Measurements from ENCODE around the gene ZMYND8.
A peak's percentile ranks its signal among the peaks of the same experiment; 100 is the strongest.
"Not testable (repeated sequence)": the region's sequence is repeated elsewhere in the genome, so short reads cannot be mapped to it uniquely, and the experiment has no call there.

ZMYND8 gene

DNA sequence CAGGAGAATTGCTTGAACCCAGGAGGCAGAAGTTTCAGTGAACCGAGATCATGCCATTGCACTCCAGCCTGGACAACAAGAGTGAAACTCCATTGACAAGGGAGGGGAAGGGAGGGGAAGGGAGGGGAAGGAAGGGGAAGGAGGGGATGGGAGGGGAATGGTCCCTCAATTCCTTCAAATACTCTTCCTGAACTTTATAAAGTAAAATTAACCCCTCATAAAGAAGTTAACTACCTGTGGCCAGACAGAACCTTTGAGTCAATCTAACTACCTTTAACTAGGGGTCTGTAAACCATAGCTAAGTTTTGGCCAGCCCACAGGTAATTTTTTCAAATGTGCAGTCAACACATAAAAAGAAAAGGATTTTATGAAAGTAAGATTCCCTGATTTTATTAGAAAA, 131.0 kb downstream of the ZMYND8 start:
- no peak for DNase-seq (ENCODE audit: low read depth)

DNA sequence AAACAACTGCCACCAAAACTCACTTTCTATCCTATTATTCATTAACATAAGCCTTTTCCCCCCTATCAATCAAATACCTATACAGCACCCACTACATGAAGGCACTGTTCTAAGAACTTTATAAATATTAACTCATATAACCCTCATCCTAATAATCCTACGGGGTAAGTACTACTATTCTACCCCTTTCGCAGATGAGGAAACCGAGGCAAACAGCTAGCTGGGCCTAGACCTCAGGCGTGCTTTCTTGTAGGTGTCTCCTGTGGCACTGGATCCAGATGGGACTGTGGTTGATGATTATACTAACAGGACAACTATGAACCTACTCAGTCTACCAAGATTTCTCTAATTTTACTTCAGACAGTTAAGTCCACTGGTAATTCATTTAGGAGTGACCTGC, 131.6 kb downstream of the ZMYND8 start:
- DNase-seq (ENCODE audit: low read depth): no peak

DNA sequence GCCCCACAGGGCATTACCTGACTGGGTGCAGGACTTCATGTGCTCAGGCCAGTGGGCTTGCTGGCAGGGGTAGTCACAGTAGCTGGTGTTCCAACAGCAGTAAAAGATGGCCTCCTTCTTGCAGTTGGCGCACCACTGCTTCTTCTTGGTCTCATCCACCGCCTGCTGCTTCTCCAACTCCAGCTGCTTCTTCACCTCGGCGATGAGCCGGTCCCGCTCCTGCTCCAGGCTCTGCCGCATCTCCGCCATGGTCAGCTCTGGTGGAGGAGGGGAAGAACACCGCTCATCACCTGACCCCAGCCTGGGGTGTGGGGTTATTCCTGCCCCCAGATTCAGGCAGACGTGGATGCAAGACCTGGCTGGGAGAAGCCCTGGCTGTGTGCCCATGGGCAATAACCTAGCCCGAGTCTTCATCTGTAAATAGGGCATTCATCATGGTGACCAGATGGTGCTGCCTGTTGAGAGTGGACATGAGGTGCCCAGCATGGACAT, 132.2 kb downstream of the ZMYND8 start:
- DNase-seq (ENCODE audit: low read depth): no peak

DNA sequence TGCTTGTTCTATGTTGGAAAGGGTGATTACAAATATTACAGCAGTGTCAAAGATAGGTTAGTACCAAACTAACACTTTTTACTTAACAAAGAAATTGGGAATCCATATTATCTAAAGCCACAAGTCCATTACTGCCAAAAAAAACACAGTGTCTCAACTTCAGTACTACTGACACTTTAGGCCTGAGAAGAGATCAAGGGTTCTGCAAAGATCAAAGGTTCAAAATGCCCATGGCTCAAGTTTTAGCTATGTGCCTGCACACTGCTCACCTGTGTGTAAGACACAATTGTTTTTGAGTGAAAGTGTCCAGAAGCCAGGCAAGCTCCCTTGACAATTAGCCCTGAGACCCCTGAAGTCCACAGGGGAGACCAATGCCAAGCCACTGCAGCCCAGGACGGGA, 132.6 kb downstream of the ZMYND8 start:
- no peak for DNase-seq (ENCODE audit: low read depth)

DNA sequence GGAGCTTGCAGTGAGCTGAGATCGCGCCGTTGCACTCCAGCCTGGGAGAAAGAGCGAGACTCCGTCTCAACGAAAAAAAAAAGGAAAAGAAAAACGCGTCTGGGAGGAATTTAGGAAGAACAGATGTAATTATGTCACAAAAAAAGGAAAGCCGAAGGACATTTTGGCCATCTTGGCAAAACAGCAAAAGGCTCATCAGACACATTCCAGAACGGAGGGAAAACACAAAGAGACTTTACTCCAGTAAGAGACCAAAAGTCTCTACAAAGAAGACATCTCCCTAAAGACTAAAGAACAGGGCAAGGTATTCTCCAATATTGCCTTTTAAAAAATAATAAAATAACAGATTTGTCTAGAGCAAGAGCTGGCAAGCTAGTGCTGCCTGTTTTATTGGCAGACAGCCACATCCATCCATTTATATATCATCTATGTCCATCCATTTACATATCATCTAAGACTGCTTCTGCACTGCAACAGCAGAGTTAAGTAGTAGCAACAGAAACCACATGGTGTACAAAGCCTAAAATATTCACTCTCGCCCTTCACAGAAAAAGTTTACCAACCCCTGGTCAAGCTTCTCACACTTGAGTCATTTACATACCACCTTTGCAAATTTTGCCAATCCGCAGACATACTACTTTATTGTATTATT, 133.9 kb downstream of the ZMYND8 start:
- DNase-seq (ENCODE audit: low read depth): no peak

DNA sequence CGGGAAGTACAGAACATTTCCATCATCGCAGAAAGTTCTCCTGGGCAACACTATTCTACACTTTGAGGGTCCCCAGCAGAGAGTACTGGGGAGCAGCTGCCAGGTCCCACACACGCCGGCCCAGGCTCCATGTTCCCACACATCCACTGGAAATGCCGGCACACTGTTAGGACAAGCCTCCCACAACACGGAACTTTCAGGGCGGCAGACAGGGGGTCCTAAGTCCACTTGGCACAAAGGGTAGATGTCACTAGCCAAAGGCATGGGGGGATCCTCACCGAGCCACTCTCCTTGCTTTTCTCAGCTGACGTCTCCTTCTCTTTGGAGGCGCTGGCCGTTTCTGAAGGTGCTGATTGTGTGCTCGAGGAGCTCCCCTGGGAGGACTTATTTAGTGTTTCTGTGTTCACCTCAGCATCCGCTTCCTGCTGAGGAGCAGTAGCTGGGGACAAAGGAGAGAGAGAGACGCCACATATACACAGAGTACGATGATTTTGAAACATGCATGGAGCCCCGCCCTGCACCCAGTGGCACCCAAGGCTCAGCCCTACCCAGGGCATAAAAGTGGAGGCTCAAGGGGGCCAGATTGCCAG, 135.4 kb downstream of the ZMYND8 start:
- no peak for DNase-seq (ENCODE audit: low read depth)

DNA sequence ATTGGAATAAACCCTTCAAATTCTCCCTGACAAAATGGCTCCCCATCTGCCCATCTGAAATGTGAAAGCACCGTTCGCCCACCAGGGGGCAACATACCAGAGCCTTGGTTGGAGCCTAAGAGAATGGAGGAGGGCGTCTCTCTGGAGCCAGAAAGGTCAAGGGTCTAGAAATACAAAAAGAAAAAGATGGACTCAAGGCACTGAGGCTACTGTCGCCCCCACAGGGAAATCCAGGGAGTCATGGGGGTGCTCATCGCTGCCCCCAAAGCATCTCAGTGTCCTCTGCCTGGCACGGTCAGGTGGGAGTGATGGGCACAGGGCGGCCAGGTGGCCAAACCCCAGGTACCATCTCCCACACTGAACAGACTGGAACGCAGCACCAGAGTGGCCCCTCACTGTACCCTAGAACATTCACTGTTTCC, 136.3 kb downstream of the ZMYND8 start:
- no peak for DNase-seq (ENCODE audit: low read depth)

DNA sequence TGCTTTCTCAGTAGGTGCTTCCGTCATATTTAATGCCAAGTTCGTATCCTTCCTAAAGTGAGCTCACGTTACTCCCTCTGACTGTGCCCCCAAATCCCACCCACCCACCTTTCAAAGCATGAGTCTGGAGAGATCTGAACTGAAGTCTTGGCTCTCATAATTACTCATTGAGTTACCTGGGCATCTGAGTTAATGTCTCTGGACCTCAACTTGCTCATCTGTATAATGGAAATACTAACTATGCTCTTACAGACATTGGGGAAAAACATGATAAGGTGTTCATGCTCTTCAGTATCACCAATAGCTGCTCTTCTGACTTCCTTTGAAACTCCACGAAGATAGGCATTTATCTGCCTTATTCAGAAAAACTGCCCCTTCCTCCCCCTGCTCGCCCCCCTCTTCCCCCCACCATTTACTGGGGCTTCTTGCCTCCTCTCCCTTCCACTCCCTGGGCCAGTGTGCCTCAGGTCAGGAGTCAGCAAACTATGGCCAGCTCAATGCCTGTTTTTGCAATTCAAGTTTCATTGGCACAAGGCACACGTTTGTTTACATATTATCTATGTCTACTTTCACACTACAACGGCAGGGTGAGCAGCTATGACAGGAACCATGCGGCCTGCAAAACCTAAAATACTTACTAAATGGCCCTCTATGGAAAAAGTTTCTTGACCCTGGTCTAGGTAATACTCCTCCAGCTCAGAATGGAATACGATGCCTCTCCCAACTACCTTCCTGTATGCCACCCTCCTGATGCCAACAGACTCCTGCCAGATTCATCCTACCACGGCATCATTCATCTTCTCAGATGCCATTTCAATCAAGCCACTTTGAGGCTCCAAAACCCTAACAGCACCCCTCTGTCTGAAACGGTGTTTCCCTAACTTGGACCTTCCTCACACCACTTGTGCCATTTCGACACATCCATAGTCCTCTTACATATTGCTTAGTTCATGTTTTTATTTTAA, 138.7 kb downstream of the ZMYND8 start:
- no peak for DNase-seq (ENCODE audit: low read depth)

DNA sequence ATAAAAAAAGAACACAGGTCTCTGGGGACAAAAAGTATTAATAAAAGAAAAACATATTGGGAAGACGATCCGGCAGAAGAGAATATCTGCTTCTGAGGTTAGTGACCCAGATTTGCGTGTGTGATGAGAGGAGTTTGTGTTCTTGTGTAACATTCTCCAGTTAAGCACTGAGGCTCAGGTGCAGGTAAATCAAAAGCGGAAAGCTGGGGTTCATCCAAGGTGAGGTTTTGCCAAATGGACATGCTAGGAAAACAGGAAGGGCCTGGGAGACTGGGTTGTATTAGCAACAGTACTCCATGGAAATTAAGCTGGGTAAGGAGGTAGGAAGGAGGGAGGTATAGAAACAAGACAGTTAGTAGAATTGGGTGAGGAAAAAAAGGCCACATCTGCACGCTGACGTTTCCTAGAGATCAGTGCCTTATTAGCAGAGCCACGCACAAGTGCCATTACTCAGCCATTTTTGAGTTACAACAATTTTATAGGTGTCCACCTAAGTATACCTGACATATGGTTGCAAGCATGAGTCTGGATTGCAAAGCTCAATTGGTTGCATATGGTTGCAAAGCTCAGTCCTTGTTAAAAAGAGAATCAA, 139.6 kb downstream of the ZMYND8 start:
- DNase-seq (ENCODE audit: low read depth): no peak

DNA sequence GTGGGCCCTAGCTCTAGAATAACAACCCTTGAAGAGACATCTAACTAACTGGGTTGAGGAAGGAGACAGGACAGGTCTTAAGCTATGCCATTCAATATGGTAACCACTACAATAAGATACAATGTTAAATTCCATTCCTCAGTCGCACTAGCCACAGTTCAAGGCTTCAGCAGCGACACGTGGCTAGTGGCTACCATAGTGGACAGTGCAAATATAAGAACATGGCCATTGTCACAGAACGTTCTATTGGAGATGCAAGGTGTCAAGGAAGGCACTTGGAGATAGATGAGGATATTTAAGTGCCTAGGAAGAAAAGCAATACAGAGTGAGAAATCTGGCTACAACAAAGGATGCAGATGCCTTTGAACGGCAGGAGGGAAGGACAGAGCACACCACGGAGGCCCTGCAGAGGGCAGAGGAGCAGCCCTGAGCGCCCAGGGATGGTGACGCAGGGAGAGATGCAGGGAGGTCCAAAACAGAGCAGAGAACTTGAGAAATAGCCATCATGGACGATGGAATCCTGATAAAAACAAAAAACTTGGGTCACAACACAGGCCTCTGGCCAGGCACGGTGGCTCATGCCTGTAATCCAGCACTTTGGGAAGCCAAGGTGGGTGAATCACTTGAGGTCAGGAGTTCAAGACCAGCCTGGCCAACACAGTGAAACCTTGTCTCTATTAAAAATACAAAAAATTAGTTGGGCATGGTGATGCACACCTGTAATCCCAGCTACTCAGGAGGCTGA, 140.7 kb downstream of the ZMYND8 start:
- peak; percentile 23 for DNase-seq (ENCODE audit: low read depth)

DNA sequence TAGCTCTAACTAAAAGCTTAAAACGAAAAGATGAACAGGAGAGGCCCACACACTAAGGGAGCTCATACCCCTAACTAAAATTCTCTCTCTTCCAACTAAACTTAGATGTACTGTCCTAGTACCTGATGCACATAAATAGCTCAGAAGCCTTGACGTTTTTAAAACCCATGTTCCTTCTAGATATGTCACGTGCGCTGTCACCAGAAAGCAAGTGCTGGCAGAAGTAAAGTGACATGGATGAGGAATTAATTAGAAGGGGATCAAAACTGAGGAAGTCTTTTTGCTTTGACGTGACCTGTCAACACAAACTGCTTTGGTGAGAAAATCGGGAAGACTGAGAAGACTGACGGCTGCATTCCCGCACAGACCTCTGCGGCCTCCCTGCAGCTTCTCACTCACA, 142.5 kb downstream of the ZMYND8 start:
- no peak for DNase-seq (ENCODE audit: low read depth)

DNA sequence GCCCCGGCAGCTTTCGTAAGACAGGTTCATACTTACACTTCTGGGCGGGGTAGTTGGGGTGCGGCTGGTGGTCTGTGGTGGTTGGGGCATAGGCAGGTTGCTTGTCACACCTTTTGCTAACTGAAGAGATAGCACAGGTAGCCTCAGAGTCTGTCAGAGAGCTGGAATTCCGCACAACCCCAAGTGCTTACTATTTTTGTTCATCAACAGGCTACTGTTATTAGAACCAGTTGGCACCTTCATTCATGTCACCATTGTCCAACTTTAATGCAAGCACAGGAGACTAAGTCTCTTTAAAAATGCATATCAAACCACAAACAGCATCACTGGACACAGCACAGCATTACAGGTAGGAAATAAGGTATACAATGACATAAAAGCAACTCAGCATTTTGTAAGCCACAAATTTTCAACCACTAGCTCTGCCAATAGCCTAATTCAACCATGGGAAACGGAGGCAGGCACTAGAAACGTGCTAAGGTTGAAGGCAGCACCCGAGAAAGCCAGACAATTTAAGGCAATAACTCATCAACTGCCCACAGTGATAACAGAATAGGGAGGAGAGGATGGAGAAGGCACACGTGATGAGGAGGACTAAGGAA, 143.8 kb downstream of the ZMYND8 start:
- peak; percentile 17 for DNase-seq (ENCODE audit: low read depth)

DNA sequence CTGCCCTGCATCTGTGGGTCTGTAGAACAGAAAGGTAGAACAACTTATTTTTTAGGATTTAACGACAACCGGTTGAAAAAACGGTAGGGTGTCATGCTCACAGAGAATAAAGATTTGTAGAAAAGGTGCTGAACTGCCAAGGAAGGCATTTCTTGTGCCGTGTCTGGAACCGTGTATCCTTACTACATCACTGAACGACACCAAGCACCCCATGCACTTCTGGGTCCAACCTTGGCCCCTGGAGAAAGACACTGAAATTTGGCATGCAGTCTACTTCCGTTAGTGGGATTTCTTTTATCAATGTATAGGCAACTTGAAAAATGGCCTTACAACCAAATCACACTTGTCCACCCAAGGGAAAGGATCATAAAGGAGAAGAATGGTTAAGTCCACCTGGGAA, 145.5 kb downstream of the ZMYND8 start:
- DNase-seq (ENCODE audit: low read depth): no peak

DNA sequence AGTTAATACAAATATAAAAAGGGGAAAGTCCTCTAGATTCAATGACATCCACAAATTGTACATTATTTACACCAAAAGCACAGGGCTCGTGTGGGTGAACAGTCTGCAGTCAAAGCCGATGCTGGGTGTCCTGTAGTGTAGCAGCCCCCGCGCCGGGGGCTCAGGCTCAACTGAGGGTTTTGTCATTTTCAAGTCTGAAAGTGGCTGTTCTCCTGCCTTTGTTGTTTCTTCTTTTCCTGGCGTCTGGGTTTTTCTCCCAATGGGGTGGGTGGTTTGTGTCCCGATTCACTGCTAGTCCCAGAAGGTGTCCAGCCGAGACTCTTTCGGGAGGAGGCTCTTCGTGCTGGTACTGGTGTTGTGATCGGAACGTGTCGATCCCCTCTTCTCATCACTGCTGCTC, 146.0 kb downstream of the ZMYND8 start:
- no peak for DNase-seq (ENCODE audit: low read depth)

DNA sequence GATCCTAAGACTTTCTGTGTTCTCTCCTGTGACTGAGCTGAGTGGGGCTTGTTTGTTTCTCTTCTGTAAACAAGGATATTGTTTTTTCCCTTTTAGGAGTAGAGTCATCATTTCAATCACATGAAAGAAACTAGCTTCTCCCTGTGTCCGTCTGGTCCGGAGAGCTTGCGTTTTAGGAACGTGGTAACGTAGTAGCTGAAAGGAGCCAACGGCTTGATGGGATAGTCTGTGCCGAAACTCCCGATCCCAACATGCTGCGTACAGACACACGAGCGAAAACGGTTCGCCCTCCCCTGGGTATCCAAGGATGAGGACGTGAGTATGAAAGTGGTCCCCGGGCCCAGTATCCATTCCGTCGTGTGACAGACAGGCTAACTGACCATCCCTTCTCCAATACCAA, 146.5 kb downstream of the ZMYND8 start:
- no peak for DNase-seq (ENCODE audit: low read depth)

DNA sequence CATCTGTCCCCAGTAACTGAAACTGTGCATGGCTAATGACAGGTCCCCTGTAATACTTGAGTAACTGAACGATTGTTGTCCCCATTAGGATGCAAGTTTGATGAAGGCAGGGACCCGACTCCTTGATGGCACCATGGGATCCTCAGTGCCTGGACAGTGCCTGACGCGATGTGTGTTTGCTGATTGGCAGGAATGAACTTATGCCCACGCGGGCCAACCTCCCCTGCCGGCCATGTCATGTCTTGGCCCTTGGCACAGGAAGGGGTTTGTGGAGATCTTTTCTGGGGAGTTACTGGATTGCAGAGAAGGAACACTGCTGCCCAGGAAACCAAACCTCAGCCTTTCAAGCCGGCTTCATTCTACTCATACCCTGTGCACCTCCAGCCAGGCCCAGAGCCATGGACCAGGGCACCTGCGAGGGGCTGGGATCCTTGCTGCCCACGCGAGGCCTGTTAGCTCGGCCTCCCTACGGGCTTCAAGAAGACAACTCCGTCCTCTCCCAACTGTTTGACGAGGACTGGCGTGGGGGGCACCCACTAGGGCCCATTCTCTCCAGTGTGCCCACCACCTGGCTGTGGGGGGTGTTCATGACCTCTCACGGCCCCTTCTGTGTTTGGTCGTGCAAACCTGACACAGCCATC, 147.8 kb downstream of the ZMYND8 start:
- no peak for DNase-seq (ENCODE audit: low read depth)

DNA sequence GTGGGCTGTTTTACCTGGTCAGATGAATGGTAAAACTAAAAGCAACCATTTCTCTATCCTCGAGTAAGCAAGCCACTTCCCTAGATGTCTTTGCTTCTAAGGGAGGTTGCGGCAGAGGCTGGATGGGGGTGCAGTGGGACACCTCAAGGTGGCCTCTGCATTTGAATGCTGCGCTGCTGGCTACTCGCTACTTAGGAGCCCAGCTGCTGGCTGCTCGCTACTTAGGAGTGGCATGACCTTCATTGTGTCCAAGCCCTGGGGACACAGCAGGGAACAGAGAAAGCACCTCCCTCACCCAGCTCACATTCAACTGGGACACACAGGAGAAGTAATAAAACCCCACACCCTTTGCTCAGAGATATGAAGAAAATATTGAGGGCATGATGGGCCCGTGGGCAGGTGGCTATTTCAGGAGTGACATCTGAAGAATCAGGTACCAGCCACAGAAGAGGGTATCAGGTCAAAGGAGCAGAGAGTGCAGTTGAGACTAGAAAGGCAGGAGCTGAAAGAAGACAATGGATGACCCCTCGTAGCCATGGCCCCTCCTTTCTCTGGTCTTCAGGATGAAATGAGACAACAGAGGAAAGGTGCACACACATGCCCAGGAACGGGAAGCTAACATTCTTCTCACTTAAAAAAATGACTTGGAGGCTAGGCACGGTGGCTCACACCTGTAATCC, 149.4 kb downstream of the ZMYND8 start:
- no peak for DNase-seq (ENCODE audit: low read depth)

DNA sequence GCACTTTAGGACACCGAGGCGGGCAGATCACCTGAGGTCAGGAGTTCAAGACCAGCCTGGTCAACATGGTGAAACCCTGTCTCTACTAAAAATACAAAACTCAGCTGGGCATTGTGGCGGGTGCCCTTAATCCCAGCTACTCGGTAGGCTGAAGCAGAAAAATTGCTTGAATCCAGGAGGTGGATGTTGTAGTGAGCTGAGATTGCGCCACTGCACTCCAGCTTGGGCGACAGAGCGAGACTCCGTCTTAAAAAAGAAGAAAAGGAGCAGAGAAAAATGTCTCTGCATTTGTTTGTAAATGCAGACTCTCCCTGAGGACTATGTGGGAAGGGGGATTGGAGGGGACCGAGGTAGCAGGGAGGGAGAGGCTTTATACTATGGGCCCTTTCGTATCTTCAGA, 149.9 kb downstream of the ZMYND8 start:
- not testable (repeated sequence) for DNase-seq (ENCODE audit: low read depth)

DNA sequence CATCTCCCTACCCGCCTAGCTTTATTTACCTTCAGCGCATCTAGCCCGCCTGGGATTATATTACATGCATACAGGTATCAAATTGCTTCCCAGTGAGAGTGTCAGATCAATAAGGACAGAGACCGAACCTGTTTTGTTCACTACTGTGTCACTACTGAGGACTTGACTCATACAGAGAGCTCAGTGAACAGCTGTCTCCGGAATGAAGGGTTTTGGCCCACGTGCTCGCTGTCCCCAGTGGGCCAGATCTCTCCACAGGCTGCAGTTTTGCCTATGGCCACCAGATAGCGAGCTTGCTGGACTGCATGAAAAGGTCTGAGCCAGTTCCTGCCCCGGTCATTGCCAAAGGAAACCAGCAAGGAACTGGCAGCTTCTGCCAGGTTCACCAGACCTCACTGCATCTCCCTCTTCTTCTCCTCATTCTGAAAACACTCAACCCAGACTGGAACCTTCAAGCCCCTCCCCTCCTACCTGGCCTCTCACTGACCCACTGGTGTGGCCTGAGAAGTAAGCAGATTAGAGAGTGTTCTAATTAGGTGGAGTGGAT, 150.8 kb downstream of the ZMYND8 start:
- DNase-seq (ENCODE audit: low read depth): peak; percentile 75

DNA sequence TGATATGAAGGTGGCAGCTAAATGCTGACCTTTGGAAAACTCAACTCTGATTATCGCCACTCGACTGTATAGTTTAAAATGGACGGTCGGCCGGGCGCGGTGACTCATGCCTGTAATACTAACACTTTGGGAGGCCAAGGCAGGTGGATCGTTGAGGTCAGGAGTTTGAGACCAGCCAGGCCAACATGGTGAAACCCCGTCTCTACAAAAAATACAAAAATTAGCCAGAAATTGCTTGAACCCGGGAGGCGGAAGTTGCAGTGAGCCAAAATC, 151.7 kb downstream of the ZMYND8 start:
- DNase-seq (ENCODE audit: low read depth): not testable (repeated sequence)

Measured in amniotic epithelial cell (primary cell).